Heart left ventricle (tissue), 13 donors: Measurements from ENCODE around the gene PLCB1.

Source experiments
- POLR2A ChIP-seq, 2 donors: fragments of 450-650 bp; IDR thresholded peaks; one replicate each; pipeline ENCODE4 v1.6.1; 2017; ENCODE audit warnings: antibody characterized with exemption in 2 of 2, mild to moderate bottlenecking in 2 of 2, moderate library complexity in 2 of 2
- TF ChIP-seq, protein P1 (sequence below), 12 donors: fragments of 200-600 bp; sonication (generic) in 4 of 12; IDR thresholded peaks; one replicate each; pipeline versions ENCODE4 v1.5.0 to v1.8.0; 2018 to 2022; ENCODE audit warnings: antibody characterized with exemption in 12 of 12, mild to moderate bottlenecking in 5 of 12
- donor health status: ischemic (EF 13 %, LVEDD 7.1; RV severe dilation, severe dysfunction).
- donor health status: DM: no; HTN: yes; CAD: no.
- donor health status: DM: no; HTN: no; CAD: no.
- donor health status: ischemic (EF 25% LVEDD 6.9; RV normal size, moderate dysfunction).
- donor health status: ischemic (EF 25% LVEDD 5.7; RV mildly dilated, moderate dysfunction).
- donor health status: ischemic (EF 35%, LVEDD 5.7; RV mildly dilated, moderate dysfunction).
- donor health status: nonischemic (EF 11% LVEDD 7.7; RV severe dilation, severe dysfunction).
- donor health status: DM: yes; HTN: yes; CAD: no.
- donor health status: PGD.
- donor health status: ischemic (EF 29% LVEDD 5.4; RV normal size, mild dysfunction).
- donor health status: nonischemic (EF 23%, LVEDD 6.1; RV moderate dilation, normal function).

DNA sequence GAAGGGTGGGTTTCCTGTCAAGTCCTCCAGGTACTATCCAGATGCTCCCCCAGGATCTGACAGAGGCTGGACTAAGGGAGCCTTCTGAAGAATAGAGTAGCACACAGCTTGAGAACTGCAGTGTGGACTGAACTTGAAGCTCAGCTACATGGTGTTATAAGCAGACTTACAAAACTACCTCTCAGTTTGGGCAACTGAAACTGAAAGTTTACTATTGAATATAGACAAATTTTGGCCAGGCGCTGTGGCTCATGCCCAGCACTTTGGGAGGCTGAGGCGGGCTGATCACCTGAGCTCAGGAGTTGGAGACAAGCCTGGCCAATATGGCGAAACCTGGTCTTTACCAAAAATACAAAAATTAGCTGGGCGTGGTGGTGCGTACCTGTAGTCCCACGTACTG lies 348.5 kb downstream of the PLCB1 start:
- TF ChIP-seq, protein P1, sequence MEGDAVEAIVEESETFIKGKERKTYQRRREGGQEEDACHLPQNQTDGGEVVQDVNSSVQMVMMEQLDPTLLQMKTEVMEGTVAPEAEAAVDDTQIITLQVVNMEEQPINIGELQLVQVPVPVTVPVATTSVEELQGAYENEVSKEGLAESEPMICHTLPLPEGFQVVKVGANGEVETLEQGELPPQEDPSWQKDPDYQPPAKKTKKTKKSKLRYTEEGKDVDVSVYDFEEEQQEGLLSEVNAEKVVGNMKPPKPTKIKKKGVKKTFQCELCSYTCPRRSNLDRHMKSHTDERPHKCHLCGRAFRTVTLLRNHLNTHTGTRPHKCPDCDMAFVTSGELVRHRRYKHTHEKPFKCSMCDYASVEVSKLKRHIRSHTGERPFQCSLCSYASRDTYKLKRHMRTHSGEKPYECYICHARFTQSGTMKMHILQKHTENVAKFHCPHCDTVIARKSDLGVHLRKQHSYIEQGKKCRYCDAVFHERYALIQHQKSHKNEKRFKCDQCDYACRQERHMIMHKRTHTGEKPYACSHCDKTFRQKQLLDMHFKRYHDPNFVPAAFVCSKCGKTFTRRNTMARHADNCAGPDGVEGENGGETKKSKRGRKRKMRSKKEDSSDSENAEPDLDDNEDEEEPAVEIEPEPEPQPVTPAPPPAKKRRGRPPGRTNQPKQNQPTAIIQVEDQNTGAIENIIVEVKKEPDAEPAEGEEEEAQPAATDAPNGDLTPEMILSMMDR (IDR thresholded peaks at IDR 0.05): no peak
- no peak for TF ChIP-seq POLR2A (IDR thresholded peaks at IDR 0.05)
